HG02571 (cell line): ENCODE measurements around the gene ITGB7.
"Not testable (repeated sequence)": the region's sequence is repeated elsewhere in the genome, so short reads cannot be mapped to it uniquely, and the experiment has no call there.

Source experiments
- ATAC-seq: cut with Tn5 transposase; IDR thresholded peaks from one replicate; pipeline ENCODE4 v1.9.1; 2021; ENCODE audit warnings: mild to moderate bottlenecking, moderate library complexity; ENCODE audit not compliant: unreplicated experiment

Gene ITGB7

GRCh38 chr12:53217931-53218307, 10.9 kb upstream of the ITGB7 start:
- no peak for ATAC-seq

- ATAC-seq = no peak
Measured at GRCh38 chr12:53217051-53217930, 10.2 kb upstream of the ITGB7 start.

DNA sequence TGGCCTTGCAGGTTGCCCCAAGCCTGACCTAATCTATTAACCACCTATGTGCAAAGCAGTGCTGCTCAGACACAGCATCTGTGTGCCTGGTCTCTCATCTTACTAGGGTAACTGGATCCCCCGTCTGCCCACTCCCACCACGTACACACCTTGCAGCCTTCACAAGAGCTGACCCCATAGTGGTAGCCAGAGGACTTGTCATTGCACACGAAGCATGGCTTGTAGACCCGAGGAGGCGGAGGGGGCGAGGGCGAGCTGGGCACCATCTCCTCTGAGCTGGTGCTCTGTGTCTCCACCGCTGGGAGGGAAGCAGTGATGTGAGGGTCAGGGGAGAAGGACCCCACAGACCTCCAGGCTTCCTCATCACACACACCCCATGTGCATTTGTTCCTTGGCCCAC, 8.4 kb upstream of the ITGB7 start:
- ATAC-seq = no peak

DNA sequence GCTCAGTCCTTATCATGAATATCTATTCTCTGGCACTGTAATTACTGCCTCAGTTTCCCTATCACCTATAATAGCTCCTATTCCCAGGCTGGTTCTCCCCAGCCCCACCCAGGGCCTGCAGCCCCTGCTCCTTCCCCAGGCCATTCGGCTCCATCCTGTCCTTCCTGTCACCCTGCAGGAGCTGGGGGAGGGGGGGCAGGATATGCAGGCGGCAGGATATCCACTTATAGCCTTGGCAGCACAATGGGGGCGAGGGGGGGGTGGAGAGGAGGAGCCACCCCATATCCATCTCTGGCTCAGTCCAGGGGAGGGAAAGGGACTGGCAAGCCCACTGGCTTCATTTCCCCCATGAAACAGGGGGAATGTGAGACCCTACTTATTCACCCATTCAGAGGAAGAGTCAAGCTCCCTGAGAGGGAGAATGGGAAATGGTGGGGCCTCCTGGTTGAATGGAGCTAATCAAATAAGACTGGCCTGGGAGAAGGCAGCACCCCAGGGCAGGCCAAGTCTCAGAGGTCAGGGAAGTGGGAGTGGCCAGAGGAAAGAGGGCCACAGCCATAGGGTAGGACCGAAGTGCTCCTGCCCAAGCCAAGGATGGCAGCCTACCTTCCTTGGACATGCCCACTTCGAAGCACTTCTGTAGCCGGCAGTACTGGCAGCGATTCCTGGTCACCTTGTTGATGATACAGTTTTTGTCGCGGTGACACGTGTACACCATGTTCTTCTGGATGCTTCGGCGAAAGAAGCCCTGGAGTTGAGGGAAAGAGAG, 7.8 kb upstream of the ITGB7 start:
- ATAC-seq = no peak

DNA sequence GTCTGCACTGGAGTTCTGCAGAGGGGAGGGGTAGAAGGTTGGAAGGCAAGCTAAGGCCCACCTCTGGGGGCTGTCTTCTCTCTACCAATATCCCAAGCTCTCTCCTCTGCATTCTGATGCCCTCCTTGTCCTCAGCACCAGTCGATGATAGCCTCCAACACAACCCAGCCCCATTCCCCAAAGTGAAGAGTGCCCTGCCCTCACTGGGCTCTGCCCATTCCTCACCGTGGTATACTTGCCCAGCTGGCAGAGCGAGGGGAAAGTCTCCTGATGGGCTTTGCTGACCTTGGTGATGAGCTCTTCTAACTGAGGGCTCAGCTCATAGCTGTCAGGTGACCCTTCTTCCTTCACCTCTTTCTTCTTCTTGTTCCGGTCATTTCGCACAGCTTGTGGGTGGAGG, 7.2 kb upstream of the ITGB7 start:
- no peak for ATAC-seq

DNA sequence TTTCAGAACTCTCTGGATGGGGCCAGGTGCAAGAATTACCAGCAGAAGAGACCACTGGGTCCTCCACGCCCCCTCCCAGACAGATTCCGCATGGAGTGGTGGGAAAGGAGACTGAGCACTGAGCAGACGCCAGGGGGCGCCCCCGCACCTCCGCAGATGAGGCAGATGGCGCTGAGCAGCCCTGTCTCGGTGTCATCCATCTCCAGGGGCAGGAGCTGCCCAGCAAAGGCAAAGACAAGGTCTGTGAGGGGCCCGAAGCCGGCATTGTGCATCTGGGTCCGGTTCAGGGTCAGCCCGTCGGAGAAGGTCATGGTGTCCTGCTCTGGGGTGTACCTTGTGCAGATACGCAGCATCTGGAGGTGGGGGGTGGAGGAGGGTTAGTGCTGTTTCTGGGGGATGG, 6.3 kb upstream of the ITGB7 start:
- ATAC-seq = no peak

- ATAC-seq = no peak
Measured at GRCh38 chr12:53212931-53213330, 5.9 kb upstream of the ITGB7 start.

GRCh38 chr12:53211476-53212381, 4.7 kb upstream of the ITGB7 start:
- ATAC-seq = no peak

- ATAC-seq = no peak
Measured at GRCh38 chr12:53210843-53211242, 3.8 kb upstream of the ITGB7 start.

- ATAC-seq = no peak
Measured at GRCh38 chr12:53208877-53209463, 1.9 kb upstream of the ITGB7 start.

- no peak for ATAC-seq
Measured at GRCh38 chr12:53208435-53208834, 1.4 kb upstream of the ITGB7 start.

DNA sequence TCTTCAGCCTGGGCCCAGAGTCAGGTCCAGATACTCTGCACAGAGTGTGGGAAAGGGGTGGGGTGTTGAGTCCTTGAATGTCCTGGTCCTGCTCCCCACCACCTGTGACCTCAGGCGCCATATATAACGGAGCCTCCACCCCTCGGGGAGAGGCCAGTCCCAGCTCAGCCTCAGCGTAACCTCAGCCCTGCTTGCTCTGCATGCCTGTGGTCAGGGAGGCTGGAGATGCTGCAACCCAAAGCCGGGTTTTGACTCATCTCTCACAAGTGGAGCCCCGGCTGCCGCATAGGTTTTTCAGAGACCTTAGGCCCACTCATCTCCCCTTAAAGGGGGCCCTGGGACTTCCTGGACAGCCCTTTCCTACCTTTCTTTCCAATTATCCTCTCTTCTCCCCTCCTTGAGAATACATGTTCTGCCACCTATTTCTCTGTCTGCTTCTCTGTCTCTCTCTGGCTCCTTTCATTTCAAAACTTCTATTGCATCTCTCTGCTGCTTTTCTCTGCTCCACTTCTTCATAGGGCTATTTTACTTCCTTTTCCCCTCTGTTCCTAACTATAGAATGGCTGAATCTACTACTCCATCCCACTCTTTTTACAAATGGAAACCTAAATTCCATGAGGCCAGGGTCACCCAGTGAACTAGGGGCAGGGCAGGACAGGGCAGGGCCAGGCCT, 1.2 kb downstream of the ITGB7 start:
- peak; percentile 64 for ATAC-seq

DNA sequence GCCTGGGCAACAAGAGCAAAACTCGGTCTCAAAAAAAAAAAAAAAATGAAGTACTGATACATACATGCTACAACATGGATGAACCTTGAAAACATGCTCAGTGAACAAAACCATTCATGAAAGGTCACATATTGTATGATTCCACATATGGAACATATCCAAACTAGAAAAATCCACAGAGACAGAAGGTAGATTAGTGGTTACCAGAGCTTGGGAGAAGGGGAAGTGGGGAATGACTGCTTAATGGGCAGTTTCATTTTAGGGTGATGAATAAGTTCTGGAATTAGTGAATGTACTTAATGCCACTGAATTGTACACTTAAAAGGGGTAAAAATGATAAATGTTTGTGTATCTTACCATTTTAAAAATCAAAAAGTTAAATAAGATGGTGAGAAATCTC, 2.7 kb downstream of the ITGB7 start:
- no peak for ATAC-seq

DNA sequence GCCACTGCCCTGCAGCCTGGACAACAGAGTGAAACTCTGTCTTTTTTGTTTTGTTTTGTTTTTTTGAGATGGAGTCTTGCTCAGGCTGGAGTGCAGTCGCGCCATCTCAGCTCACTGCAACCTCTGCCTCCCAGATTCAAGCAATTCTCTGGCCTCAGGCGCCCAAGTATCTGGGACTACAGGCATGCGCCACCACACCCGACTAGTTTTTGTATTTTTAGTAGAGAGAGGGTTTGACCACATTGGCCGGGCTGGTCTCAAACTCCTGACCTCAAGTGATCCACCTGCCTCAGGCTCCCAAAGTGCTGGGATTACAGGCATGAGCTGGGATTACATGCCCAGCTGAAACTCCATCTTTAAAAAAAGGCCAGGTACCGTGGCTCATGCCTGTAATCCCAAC, 4.7 kb downstream of the ITGB7 start:
- not testable (repeated sequence) for ATAC-seq

- ATAC-seq = no peak
Measured at GRCh38 chr12:53201639-53202038, 5.4 kb downstream of the ITGB7 start.

DNA sequence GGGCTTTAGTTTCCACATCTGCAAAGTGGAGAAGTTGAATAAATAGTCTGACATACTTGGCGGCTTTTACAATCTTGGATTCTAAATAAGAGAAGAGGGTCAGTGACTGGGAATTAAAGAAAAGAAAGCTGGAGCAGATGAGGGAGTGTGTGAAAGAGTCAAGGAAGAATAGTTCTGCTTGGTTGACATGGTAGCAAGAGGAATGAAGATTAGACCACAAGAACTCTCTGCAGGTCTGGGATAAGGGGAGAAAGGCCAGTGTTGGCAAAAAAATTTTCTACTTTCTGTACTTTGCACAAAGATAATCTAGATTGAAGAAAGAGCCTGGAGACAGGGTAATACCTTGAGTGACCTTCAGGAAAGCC, 5.9 kb downstream of the ITGB7 start:
- no peak for ATAC-seq

DNA sequence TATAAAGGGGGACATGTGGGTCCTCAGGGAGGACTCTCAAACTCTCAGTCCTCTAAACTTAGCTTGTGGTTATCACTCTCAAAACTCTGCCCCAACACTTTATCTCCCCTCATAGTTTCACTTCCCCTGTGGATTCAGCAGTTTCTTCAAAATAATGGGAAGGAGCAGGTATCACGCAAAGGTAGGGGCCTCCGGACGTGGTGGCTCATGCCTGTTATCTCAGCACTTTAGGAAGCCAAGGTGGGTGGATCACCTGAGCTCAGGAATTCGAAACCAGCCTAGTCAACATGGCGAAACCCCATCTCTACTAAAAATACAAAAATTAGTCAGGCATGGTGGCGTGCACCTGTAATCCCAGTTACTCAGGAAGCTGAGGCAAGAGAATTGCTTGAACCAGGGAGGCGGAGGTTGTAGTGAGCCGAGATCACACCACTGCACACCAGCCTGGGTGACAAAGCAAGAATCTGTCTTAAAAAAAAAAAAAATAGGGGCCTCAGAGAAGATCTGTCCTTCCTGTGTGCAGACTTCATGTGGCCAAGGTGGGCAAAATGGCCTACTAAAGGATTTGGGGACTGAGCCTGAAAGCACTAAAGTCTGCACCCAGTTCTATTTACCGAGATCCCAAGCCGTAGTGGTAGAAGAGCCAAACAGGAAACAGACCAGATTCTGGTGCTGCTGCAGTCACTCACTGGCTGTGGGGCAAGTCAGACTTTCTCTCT, 6.4 kb downstream of the ITGB7 start:
- peak; percentile 42 for ATAC-seq

- ATAC-seq = peak; percentile 4
Measured at GRCh38 chr12:53200107-53200457, 7.0 kb downstream of the ITGB7 start.

GRCh38 chr12:53199700-53200099, 7.4 kb downstream of the ITGB7 start:
- no peak for ATAC-seq
